WTC11 (cell line): ENCODE data around the gene BEST4. TPM values are rescaled to one million over a fixed set of nuclear protein-coding genes. Genes with fewer than 3 reads are reported as not detected.

Experiments used
- ATAC-seq: fragments of 200-7000 bp; cut with Tn5 transposase; 2 replicates; pipeline ENCODE4 v1.10.0; 2021; ENCODE audit warnings: mild to moderate bottlenecking, moderate library complexity
- CTCF ChIA-PET: fragments of 300-600 bp; sonication (Branson Sonifier 250); formaldehyde crosslinking; loops from one replicate; lab custom pipeline; 2021; ENCODE audit warnings: antibody characterized with exemption; lab: Charles Lee
- POLR2A ChIA-PET: fragments of 350-600 bp; sonication (Branson Sonifier 250); formaldehyde crosslinking; loops from one replicate; lab custom pipeline; 2021; ENCODE audit warnings: antibody characterized with exemption; lab: Charles Lee
- DNase-seq: peaks from one replicate; pipeline ENCODE4 v3.0.0; 2021; ENCODE audit warnings: low spot score
- H3K27ac Mint-ChIP-seq: 2 replicates; pipeline ENCODE4 v1.8.0; 2021; ENCODE audit warnings: mixed read lengths
- H3K27me3 Mint-ChIP-seq: 2 replicates; pipeline ENCODE4 v1.8.0; 2021; ENCODE audit warnings: low read depth, mild to moderate bottlenecking, moderate library complexity, mixed read lengths
- H3K36me3 Mint-ChIP-seq: 2 replicates; pipeline ENCODE4 v1.8.0; 2021; ENCODE audit warnings: mixed read lengths
- H3K4me1 Mint-ChIP-seq: 2 replicates; pipeline ENCODE4 v1.8.0; 2022; ENCODE audit warnings: mixed read lengths
- H3K4me3 Mint-ChIP-seq: 2 replicates; pipeline ENCODE4 v1.8.0; 2021; ENCODE audit warnings: mild to moderate bottlenecking, moderate library complexity, mixed read lengths
- H3K9me3 Mint-ChIP-seq: 2 replicates; pipeline ENCODE4 v1.8.0; 2021; ENCODE audit warnings: mixed read lengths
- ATF2 ChIP-seq: sonication (generic); formaldehyde crosslinking; IDR thresholded peaks from 2 replicates; pipeline ENCODE4 v1.8.1; 2022; ENCODE audit warnings: low read depth, missing genetic modification reagents, borderline replicate concordance
- ATF6 ChIP-seq: sonication (generic); formaldehyde crosslinking; IDR thresholded peaks from 2 replicates; pipeline ENCODE4 v1.8.1; 2023; ENCODE audit warnings: mild to moderate bottlenecking, missing genetic modification reagents
- ETV6 ChIP-seq: sonication (generic); formaldehyde crosslinking; IDR thresholded peaks from 2 replicates; pipeline ENCODE4 v1.8.1; 2022; ENCODE audit warnings: mild to moderate bottlenecking, missing genetic modification reagents
- FOXP1 ChIP-seq: sonication (generic); formaldehyde crosslinking; IDR thresholded peaks from 2 replicates; pipeline ENCODE4 v1.8.0; 2022; ENCODE audit warnings: missing genetic modification reagents, mild to moderate bottlenecking, moderate library complexity, borderline replicate concordance
- GTF2I ChIP-seq: fragments of 250-450 bp; sonication (Bioruptor Pico); conservative IDR thresholded peaks from 2 replicates; pipeline ENCODE4 v1.4.0; 2021; ENCODE audit warnings: mild to moderate bottlenecking
- JAZF1 ChIP-seq: fragments of 250-450 bp; sonication (Bioruptor Pico); IDR thresholded peaks from 2 replicates; pipeline ENCODE4 v1.9.0; 2021; ENCODE audit warnings: moderate library complexity, mild to moderate bottlenecking, inconsistent platforms
- KAT7 ChIP-seq: sonication (generic); formaldehyde crosslinking; IDR thresholded peaks from 2 replicates; pipeline ENCODE4 v1.8.1; 2023; ENCODE audit warnings: missing genetic modification reagents, mild to moderate bottlenecking, borderline replicate concordance
- NR2C2 ChIP-seq: sonication (generic); formaldehyde crosslinking; IDR thresholded peaks from 2 replicates; pipeline ENCODE4 v1.8.0; 2022; ENCODE audit warnings: mild to moderate bottlenecking, missing genetic modification reagents
- NR3C1 ChIP-seq: sonication (generic); formaldehyde crosslinking; conservative IDR thresholded peaks from 2 replicates; pipeline ENCODE4 v1.8.1; 2023; ENCODE audit warnings: low read depth, mild to moderate bottlenecking, missing genetic modification reagents
- PRRX2 ChIP-seq: fragments of 250-450 bp; sonication (Bioruptor Pico); IDR thresholded peaks from 2 replicates; pipeline ENCODE4 v1.8.0; 2021; ENCODE audit warnings: mild to moderate bottlenecking
- STAT6 ChIP-seq: sonication (generic); formaldehyde crosslinking; conservative IDR thresholded peaks from 2 replicates; pipeline ENCODE4 v1.8.1; 2023; ENCODE audit warnings: mild to moderate bottlenecking, low read depth, missing genetic modification reagents, moderate library complexity
- TEAD1 ChIP-seq: sonication (generic); formaldehyde crosslinking; IDR thresholded peaks from 2 replicates; pipeline ENCODE4 v1.8.0; 2022; ENCODE audit warnings: mild to moderate bottlenecking, missing genetic modification reagents
- ZNF232 ChIP-seq: sonication (generic); formaldehyde crosslinking; IDR thresholded peaks from 2 replicates; pipeline ENCODE4 v1.8.0; 2022; ENCODE audit warnings: mild to moderate bottlenecking, missing genetic modification reagents
- ZNF263 ChIP-seq: sonication (generic); formaldehyde crosslinking; IDR thresholded peaks from 2 replicates; pipeline ENCODE4 v1.8.1; 2022; ENCODE audit warnings: low read depth, mild to moderate bottlenecking, moderate library complexity, missing genetic modification reagents
- ZNF317 ChIP-seq: sonication (generic); formaldehyde crosslinking; IDR thresholded peaks from 2 replicates; pipeline ENCODE4 v1.8.1; 2023; ENCODE audit warnings: low read depth, mild to moderate bottlenecking, moderate library complexity, missing genetic modification reagents, borderline replicate concordance
- ZNF396 ChIP-seq: fragments of 250-450 bp; sonication (Bioruptor Pico); IDR thresholded peaks from 2 replicates; pipeline ENCODE4 v1.8.0; 2021; ENCODE audit warnings: mild to moderate bottlenecking, moderate library complexity, borderline replicate concordance
- ZNF671 ChIP-seq: fragments of 250-450 bp; sonication (Bioruptor Pico); IDR thresholded peaks from 2 replicates; pipeline ENCODE4 v1.8.0; 2021; ENCODE audit warnings: mild to moderate bottlenecking
- total RNA-seq: library from RNA; stranded (reverse); gene quantifications from 3 replicates; pipeline ENCODE4 v1.2.3, GENCODE V29; 2021
- TF ChIP-seq, protein P1 (sequence below): sonication (generic); formaldehyde crosslinking; IDR thresholded peaks from 2 replicates; pipeline ENCODE4 v1.8.0; 2022; ENCODE audit warnings: missing genetic modification reagents

BEST4 gene
- total RNA-seq, 1 experiment from 2014 or later: 1.6 TPM

GRCh38 chr1:44760876-44761275, 27.1 kb downstream of the BEST4 start (continued):
- TF ChIP-seq, protein P1, sequence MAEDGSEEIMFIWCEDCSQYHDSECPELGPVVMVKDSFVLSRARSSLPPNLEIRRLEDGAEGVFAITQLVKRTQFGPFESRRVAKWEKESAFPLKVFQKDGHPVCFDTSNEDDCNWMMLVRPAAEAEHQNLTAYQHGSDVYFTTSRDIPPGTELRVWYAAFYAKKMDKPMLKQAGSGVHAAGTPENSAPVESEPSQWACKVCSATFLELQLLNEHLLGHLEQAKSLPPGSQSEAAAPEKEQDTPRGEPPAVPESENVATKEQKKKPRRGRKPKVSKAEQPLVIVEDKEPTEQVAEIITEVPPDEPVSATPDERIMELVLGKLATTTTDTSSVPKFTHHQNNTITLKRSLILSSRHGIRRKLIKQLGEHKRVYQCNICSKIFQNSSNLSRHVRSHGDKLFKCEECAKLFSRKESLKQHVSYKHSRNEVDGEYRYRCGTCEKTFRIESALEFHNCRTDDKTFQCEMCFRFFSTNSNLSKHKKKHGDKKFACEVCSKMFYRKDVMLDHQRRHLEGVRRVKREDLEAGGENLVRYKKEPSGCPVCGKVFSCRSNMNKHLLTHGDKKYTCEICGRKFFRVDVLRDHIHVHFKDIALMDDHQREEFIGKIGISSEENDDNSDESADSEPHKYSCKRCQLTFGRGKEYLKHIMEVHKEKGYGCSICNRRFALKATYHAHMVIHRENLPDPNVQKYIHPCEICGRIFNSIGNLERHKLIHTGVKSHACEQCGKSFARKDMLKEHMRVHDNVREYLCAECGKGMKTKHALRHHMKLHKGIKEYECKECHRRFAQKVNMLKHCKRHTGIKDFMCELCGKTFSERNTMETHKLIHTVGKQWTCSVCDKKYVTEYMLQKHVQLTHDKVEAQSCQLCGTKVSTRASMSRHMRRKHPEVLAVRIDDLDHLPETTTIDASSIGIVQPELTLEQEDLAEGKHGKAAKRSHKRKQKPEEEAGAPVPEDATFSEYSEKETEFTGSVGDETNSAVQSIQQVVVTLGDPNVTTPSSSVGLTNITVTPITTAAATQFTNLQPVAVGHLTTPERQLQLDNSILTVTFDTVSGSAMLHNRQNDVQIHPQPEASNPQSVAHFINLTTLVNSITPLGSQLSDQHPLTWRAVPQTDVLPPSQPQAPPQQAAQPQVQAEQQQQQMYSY: no peak
- TF ChIP-seq ZNF232 (CRISPR knock-in tag) (no peak), GTF2I (no peak), ZNF671 (CRISPR knock-in tag) (no peak), KAT7 (CRISPR knock-in tag) (no peak)

DNA sequence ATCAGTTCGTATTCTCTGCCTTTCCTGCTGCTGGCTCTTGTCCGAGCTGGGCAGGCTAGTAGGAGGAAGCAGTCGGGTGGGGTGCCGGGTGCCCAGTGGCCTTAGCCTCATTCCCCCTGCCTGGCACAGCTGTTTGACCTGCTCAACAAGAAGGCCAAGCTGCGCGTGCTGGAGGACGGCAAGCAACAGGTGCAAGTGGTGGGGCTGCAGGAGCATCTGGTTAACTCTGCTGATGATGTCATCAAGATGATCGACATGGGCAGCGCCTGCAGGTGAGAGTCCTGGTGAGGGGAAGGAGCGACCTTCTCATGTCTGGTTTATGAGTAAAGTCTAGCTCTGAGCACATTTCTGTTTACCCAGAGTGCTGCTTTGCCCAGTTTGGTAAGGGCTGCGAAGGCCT, 28.9 kb downstream of the BEST4 start:
- ATAC-seq: no peak
- DNase-seq: no peak
- POLR2A ChIA-PET: interaction anchor here (1.4 kb wide), 1 partner anchor 16 kb away, joined by 4 read pairs; the partner anchor contains the start of gene RPS8
- Mint-ChIP-seq H3K4me1 (no peaks in the 10 kb centered on the region), H3K36me3 (peaks cover 84% of the 10 kb centered on the region), H3K27me3 (no peaks in the 10 kb centered on the region), H3K27ac (no peak overlapping the region), H3K4me3 (no peak overlapping the region), H3K9me3 (no peaks in the 10 kb centered on the region)
- CTCF ChIA-PET: no interaction called here
- TF ChIP-seq TEAD1: no peak
- no peak for TF ChIP-seq ZNF396 (CRISPR knock-in tag)
- TF ChIP-seq PRRX2: no peak
- TF ChIP-seq ATF6 (CRISPR knock-in tag): no peak
- no peak for TF ChIP-seq NR2C2 (CRISPR knock-in tag)
- TF ChIP-seq ZNF263 (CRISPR knock-in tag): no peak
- no peak for TF ChIP-seq FOXP1 (CRISPR knock-in tag)
- no peak for TF ChIP-seq JAZF1 (CRISPR knock-in tag)
- no peak for TF ChIP-seq NR3C1 (CRISPR knock-in tag)
- TF ChIP-seq ATF2: no peak

GRCh38 chr1:44757420-44757819, 30.6 kb downstream of the BEST4 start:
- ATAC-seq (no peak), DNase-seq (no peak)
- ChIA-PET POLR2A (no interaction called here), CTCF (no interaction called here)
- H3K36me3 Mint-ChIP-seq: peaks cover 83% of the 10 kb centered on the region
- H3K27ac Mint-ChIP-seq: no peak overlapping the region
- H3K9me3 Mint-ChIP-seq: no peaks in the 10 kb centered on the region
- H3K4me1 Mint-ChIP-seq: no peaks in the 10 kb centered on the region
- TF ChIP-seq ZNF317 (CRISPR knock-in tag) (no peak), ETV6 (CRISPR knock-in tag) (no peak), STAT6 (no peak)
- TF ChIP-seq, all 79 proteins: peak for 0
- Mint-ChIP-seq H3K27me3 (no peaks in the 10 kb centered on the region), H3K4me3 (no peak overlapping the region)
